NCI-H1417 (cell line): ENCODE data around the gene RGPD3.
A peak's percentile ranks its signal among the peaks of the same experiment; 100 is the strongest.
"Not testable (repeated sequence)": the region's sequence is repeated elsewhere in the genome, so short reads cannot be mapped to it uniquely, and the experiment has no call there.

Experiments
- DNase-seq, 3 experiments: peaks; one replicate each; lab custom pipeline; 2025; lab: John Stamatoyannopoulos, UW

Gene RGPD3

DNA sequence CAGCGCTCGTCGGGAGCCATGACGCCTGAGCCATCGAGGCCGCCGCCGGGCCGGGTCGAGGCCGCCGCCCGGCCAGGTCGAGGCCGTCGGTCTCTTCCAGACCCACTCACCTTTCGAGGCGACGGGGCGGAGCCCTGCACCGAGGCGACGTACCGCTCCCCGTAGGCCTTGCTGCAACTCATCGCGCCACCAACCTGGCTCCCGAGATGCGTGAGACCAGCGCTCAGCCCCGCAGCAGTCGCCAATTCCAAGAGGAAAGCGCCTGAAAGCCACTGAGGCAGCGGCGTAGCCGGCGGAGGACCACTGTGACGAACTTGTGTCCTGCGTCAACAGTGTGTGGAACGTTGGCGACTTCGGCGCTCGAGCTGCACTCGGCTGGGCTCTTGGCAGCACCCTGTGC lies at the start of gene RGPD3:
Gene RGPD3 (minus strand): TSS at position 307 of the 400 bp plus-strand sequence. CDS start 125 bp downstream, at position 182.
- DNase-seq: not testable (repeated sequence)

DNA sequence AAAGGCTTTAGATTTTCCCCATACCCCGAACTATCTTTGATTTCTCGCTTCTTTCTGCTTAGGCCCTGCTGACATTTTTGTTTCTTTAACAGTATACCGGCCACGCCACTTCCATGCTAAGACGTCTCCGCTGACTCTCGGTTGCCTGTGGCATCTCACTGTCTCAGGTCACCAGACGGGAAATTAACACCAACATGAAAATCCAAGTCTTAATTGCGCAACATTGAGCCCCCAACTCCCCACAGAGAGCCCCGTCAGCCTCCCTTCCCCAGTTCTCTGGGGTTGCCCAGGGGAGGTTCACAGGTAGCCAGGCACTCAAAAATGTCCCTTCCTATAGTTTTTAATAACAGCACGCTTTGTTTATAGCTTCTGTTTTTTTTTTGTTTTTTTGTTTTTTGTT lies 49.1 kb upstream of the RGPD3 start:
- DNase-seq: no peak

DNA sequence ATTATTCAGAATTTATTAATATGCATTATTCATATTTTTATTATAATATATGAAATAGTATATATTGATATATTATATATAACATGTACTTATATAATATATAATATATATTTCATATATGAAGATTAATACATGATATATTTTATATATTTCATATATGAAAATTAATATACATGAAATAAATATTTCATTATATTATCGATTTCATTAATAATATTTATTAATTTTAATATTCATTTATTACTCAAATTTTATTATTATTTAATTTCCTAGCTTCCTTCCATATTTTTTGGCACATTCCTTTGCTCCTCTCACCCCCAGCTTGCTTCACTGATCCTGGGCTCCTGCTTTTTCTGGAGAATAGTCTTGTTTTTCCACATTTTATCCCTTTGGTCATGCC lies 48.7 kb upstream of the RGPD3 start:
- DNase-seq: no peak

DNA sequence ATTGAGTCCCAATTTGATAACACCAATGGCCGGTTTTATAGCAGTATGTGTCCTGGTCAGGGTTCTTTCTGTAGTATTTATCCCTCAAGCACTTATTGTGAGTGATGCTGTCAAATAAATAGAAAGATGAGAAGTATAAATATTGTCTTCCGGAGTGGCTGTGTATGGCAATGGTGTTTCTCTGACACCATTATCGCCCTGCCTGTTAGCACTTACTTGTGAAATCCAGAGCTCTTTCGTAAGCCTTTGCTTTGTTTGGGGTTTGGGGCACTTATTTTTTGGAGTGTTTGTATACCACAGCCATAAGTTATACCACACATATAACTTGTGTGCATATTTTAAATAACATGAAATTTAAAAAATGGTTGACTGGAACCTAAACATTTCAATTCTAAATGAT lies 48.2 kb upstream of the RGPD3 start:
- no peak for DNase-seq

DNA sequence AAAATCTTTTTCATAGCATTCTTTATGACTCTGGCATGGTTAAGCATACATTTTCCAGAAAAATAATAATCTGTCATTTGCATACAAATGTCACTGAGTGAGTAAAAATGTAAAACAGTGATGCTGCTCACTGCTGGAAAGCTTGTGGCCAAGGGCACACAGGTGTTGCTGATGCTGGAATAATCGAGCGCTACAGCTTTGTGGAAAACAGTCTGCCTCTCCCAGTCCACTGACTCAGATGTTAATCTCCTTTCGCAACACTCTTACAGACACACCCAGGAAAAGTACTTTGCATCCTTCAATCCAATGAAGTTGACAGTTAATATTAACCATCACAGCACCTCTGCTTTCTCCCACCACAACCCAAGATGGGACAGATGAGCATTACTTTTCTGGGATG lies 46.6 kb upstream of the RGPD3 start:
- not testable (repeated sequence) for DNase-seq

DNA sequence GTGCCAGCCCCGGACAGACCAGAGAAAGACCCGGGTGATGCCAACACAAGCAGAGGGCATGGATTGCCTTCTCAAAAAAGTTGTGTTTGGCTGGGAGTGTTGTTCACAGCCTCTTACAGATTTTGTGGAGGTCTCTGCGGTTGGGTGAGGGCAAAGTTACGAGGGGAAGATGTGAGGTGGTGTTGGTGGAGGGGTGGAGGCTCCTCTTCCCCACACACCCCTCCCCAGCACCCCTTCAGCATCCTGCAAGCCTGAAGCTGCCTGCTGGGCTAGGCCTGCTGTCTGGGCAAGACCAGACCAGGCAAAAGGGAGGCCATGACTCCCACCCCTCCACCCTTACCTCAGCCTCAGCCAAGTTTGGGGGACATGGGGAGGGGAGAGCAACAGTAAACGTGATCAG lies 45.2 kb upstream of the RGPD3 start:
- not testable (repeated sequence) for DNase-seq

DNA sequence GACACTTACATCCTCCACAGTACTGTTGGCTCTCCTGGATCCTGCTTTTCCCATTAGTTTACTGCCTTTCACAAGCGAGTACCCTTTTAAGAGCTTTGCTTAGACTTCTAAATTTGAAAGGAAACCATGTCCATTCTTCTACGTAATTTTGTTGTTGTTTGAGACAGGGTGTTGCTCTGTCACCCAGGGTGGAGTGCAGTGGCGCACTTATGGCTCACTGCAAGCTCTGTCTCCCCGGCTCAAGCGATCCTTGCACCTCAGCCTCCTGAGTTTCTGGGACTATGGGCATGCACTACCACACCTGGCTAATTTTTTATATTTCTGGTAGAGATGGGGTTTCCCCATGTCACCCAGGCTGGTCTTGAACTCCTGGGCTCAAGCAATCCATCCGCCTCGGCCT lies 43.7 kb upstream of the RGPD3 start:
- DNase-seq: not testable (repeated sequence)

DNA sequence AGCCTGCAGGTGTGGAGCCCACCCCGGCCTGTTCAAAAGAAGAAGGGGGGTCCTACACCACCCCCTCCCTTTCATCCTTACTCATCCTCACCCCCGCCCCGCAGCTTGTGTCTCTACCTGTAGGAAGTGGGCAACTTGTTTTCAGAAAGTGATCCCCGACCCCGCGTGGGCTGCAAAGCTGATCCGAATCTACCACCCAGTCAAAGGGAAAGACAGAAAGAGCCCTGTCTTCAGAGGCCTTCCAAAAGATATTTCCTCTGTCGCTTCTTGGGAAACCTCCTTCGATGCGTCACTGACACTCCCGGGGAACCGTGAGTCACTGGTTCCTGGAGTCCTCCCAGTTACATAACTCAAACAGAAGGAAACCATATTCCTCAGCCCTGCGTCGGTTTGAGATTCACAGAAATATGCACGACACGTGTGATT lies 43.3 kb upstream of the RGPD3 start:
- not testable (repeated sequence) for DNase-seq

DNA sequence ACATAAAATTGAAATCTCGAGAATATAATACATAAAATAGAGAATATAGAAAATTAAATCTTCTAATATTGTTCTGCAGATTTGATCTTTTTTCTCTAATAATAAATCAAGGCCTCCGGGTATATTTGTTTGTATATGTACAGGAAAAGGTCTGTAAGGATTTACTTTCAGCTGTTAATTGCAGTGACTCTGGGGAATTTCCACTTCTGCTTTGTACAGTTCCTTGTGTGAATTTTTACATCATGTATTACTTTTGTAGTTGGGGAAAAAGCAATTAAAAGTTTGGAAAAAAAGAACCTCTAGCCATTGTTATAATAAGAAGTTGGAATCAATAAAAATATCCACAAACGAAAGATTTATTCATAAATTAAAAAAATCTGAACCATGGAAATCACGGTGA lies 42.6 kb upstream of the RGPD3 start:
- DNase-seq: not testable (repeated sequence)

DNA sequence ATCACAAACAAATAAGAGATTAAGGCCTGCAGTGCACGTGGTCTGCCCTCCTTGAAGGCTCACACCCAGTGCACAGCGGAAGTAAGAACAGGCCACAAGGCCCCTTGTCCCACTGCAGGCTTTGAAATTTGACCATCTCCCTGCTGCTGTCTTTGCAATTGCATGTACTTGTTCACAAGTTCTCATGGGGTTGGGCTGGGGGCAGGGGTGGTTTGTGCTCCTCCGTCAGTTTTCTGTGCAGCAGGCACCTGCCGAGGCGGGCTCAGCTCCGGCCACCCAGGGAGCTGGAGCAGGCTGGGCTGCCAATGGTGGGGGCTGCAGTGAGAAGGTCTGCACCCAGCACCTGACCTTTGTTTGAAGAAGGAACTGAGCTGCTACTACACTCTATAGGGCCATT lies 41.2 kb upstream of the RGPD3 start:
- not testable (repeated sequence) for DNase-seq

DNA sequence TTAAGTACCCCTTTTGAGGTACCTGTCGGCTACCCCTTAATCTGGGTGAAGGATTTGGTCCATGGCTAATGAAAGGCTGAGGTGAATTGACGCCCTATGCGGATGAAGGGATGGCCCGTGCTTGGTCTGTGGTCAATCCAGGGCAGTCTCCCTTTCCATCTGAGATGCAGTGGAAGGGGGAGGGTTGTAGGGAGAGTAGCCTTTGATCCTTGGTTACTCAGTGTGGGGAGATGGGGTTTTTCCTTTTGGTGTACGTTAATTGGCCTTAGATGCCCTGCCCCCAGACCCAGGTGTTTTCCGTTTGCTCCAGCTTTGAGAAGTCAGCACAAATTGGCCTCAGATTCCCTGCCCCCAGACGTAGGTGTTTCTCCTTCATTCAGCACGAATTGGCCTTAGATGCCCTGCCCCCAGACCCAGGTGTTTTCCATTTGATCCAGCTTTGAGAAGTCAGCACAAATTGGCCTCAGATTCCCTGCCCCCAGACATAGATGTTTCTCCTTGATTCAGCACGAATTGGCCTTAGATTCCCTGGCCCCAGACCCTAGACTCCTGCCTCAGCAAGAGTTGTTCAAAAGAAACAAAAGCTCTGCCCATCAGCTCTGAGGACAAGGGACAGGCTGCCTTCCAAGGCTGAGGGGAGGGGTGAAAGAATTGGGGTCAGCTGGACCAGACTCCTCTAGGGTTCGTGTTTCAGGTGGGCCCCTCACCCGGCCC lies 40.6 kb upstream of the RGPD3 start:
- DNase-seq: not testable (repeated sequence)

DNA sequence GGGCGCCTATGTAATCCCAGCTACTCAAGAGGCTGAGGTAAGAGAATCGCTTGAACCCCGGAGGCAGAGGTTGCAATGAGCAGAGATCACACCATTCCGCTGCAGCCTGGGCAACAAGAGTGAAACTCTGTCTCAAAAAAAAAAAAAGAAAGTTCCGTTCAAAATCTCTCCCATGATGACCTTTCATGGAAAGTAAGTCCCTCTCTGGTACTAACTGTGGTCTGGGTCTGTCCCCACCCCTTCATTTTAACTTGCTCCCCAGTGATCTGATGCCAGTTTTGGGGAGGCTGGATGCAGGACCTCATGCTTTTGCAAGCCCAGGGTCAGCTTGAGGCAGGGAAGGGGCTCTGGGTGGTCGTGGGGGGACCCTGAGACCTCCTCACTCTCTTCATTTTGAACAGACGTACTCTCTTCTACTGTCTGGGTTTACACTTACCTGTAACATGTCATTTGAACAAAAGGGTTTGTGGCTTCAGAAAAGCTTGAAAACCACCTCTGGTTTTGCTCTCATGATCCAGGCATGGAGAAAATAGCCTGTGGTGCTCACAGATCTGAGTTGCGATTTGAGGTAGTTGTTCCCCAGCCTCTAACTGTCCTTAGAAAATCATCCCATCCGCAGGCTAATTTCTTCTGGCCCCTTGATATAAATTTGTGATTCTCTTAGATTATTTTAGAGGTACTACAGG lies 37.9 kb upstream of the RGPD3 start:
- not testable (repeated sequence) for DNase-seq

DNA sequence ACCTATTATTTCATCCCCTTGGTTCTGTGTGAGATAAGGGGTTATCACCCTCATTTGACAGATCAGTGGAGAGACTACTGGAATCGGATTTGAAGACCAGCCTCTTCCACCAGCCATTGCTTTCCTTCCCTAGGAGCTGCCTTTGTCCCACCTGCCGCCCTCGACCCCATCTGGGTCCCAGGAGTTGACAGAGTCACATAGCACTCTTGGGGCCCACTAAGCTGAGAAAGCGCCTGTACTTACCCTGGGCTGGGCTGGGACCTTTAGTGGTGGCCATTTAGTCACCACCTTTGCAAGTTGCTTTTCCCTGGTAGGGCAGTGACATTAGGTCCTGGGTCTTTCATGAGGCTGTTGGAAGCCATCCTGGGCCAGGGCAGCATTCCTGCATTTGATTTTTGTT lies 36.6 kb upstream of the RGPD3 start:
- DNase-seq: not testable (repeated sequence)

DNA sequence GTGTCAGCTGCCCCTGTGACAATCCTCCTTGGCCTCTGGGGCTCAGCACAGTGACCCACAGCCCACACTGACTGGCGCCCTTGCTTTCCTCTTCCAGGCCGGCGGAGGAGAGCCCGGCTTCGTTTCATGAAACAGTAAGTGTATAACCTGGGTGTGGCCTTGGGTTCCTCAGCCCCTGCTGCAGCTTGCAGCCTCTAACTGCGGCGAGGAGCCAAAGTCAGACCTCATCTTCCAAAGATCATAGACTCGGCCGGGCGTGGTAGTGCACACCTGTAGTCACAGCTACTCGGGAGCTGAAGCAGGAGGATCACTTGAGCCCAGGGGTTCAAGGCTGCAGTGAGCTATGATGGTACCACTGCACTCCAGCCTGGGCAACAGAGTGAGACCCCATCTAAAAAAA lies 36.0 kb upstream of the RGPD3 start:
- DNase-seq: not testable (repeated sequence)

DNA sequence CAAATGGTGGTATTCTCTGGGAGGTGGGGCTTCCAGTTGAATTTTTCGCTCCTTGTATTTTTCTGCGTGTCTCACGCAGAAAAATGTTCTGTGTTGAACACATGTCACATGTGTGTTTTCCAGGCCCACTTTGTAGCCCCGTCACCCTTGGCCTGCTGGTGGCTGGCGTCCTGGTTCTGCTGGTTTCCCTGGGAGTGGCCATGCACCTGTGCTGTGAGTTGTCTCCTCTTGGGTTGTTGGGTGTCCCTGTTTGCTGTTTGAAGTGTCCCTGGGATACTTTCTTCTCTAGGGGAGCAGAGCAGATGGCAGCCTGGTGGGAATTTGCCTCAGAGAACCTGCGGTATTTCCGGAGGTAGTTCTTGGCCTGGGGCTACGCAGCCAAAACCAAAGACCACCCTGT lies 34.1 kb upstream of the RGPD3 start:
- DNase-seq: not testable (repeated sequence)

DNA sequence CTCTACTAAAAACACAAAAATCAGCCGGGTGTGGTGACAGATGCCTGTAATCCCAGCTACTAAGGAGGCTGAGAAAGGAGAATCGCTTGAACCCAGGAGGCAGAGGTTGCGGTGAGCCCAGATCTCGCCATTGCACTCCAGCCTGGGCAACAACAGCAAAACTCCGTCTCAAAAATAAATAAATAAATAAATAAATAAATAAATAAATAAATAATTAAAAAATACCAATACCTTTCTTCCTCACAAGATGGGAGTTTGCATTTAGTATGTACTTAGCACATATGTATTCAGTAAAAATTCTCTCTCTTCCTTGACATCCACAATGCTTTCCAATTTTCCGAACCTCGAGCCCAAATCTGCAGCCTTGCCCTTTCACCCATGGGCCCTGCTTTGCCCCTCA lies 32.1 kb upstream of the RGPD3 start:
- DNase-seq: not testable (repeated sequence)

DNA sequence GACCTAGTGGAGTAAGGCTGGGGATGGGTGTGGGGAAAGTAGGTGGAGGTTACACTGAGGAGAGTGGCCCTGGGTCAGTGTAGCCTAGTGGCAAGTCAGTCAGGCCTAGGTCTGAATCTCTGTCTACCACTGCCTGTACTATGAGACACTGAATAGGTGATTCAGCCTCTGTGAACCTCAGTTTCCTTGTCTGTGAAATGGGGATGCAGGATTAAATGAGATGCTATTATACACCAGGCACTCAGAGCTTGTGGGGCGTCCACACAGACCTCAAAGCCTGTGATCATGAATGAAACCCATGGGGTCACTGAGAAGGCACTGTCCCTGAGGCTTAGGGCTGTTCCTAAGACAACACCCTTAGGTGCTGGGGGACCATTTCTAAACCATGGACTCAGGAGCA lies 30.3 kb upstream of the RGPD3 start:
- DNase-seq: not testable (repeated sequence)

DNA sequence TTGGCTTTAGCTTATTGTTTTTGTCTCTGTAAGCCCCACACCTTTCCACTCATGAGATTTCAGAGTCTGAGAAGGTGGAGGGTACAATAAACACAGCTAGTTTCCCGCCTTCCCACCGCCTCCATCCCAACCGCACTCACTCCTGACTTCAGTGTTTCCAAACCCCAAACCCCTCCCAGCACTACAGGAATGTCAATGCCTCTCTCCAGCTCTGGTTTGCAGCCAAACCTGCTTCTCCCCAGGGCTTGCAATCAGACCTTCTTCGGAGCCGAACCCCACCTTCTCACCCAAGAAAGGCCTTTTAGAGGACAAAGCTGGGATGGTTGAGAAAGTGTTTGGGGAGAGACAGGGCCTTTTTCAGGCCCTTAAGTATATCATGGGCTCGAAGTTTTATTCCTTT lies 24.7 kb upstream of the RGPD3 start:
- DNase-seq: not testable (repeated sequence)

DNA sequence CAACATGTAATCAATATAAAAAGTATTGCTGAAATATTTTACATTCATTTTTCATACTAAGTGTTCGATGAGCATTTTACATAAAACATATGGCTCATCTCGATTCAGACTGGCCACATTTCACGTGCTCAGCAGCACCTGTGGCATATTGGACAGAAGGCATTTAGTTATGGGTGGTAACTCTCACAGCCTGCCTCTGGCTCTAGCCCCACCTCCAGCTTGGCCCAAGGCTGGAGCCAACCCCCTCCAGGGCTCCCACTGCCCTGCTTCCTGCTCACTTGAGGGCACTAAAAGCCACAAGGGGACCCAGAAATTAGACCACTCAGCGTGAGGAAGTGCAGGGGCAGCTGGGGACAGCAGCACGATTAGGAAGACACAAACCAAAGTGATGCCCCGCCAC lies 24.2 kb upstream of the RGPD3 start:
- not testable (repeated sequence) for DNase-seq

DNA sequence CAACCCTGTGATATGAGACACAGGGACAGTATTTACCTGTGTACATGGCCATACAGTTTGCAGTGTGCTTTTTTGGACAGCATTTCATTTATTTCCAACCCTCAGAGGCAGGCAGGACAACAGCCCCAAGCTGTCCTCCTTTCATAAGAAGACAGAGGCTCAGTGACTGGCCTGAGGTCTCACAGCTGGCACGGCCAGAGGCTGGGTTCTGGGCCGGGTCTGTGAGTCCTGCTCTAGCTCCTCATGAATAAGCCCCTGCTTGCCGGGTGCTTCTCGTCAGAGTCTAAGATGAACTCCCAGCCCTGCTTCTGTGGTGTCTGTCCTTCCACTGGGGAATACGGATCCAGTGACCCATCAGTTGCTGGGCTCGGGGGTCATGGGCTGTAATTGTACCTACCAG lies 21.5 kb upstream of the RGPD3 start:
- not testable (repeated sequence) for DNase-seq

DNA sequence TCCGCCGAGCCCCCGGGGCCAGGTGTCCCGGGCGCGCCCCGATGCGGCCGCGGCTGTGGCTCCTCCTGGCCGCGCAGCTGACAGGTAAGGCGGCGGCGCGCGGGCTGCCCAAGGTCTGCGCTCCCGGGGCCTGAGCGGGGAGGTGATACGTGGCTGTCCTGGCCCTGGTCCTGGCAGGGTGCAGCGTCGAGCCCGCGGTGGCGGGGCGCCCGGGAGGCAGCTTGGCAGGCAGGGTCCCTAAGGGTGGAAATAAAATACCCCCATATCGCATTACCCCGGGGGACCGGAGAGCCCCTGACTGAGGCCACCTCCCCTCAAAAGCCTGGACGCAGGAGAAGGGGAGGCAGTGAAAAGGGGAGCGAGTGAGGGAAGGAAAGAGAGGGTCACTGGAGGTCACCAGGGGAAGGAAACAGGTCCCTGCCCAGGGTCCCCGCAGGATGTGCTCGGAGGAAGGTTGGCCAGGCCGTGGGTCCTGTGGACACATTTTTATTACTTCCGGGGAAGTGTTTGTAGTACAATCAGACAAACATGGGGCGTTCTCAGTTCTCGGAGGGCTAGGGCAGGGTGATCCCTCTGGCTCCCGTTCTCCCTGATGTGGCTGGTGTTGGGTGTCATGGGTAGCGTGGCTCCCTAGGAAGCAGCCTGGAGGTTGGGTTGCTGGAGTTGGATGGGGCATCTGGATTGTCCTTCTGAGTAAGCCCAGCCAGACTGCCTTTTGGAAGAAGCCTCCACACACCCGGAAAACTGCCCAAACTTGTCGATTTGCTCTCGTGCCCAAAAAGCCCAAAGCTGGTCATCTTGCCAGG lies 19.4 kb upstream of the RGPD3 start:
- peak in 1 of 3 experiments; percentile 4 for DNase-seq

DNA sequence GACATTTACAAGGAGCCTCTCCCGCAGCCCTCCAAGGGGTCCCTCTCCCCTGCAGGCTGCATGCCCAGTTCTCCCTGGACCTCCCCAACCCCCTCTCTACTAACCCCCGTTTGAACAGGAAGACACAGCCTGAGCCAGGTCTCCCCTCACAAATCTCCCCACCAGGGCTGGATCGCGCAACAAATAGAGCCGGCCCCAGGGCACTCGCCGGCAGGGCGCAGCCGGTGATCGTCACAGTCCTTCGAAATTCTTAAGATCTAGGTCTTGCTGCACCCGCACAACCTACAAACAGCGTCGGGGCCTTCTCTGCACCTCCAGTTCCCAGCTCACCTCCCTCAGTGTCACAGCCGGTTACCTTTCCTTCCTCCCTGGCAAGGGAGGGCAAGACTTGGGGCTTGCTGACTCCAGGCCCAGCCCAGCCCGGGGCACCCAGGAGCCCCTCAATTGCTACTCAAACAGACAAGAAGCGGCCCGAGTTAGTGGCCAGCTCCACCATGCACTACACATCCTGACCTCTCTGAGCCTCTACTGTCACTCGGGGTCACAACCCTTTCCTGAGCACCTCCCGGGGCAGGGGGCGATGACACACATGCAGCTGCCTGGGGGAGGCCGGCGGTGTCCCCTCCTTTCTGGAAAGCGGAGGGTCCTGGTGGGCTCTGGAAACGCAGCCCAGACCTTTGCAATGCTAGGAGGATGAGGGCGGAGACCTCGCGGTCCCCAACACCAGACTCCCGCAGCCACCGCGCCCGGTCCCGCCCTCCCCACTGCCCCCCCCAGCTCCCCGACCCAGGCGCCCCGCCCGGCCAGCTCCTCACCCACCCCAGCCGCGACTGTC lies 18.6 kb upstream of the RGPD3 start, which contains the start of gene CD8B2:
Gene CD8B2 (plus strand): TSS at position 814 of the 835 bp plus-strand sequence. CDS start 63 bp downstream, outside the sequence.
- DNase-seq: not testable (repeated sequence)
